GM18909 (cell line): Measurements from ENCODE around the gene KDM1A.

Source experiments
- ATAC-seq: cut with Tn5 transposase; IDR thresholded peaks from one replicate; pipeline ENCODE4 v1.9.1; 2021; ENCODE audit warnings: mild to moderate bottlenecking; ENCODE audit not compliant: unreplicated experiment, poor library complexity

The KDM1A gene

GRCh38 chr1:23126801-23127200 lies 107.5 kb downstream of the KDM1A start:
- ATAC-seq: no peak

DNA sequence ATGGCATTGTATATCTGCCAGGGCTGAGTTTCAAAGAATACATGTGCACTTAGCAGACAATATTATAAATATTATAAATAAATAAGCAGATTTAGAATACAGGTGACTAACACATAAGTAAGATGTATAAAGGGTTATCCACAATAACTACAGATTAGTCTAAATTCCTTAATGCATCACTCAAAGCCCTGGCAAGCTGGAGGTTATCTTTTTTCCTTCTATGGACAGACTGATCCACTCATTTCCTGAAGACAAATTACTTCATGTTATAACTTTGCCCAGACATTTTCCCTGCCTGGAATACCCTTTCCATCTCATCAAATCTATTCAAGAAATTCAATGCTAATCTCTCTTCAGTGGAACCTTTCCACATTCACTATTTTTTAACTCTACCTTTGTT lies 110.6 kb downstream of the KDM1A start:
- no peak for ATAC-seq

- no peak for ATAC-seq
Observed at GRCh38 chr1:23132033-23132432, 112.8 kb downstream of the KDM1A start.
